A549 (cell line): ENCODE data around the gene PFN3.

ENCODE experiments used
- EP300 ChIP-seq, 2 experiments: fragments of >200 bp; sonication (Bioruptor Twin); formaldehyde crosslinking; IDR thresholded peaks; 2 replicates in 1 of 2; 3 replicates in 1 of 2; pipeline ENCODE4 v1.6.1; 2016 to 2017
- JUN ChIP-seq, 2 experiments: fragments of >200 bp; sonication (Bioruptor Twin); formaldehyde crosslinking; IDR thresholded peaks; 2 replicates in 1 of 2; 3 replicates in 1 of 2; pipeline ENCODE4 v1.6.1; 2016 to 2017
- MYC ChIP-seq: IDR thresholded peaks from 2 replicates; pipeline ENCODE4 v1.6.1; 2012; ENCODE audit warnings: mild to moderate bottlenecking, inconsistent platforms, low read length, improper control_type of control experiment, borderline replicate concordance
- POLR2A ChIP-seq: IDR thresholded peaks from 2 replicates; pipeline ENCODE4 v1.6.1; 2012; ENCODE audit warnings: mild to moderate bottlenecking, low read length
- RAD21 ChIP-seq, 2 experiments: fragments of >200 bp in 1 of 2; sonication (Bioruptor Twin) in 1 of 2; formaldehyde crosslinking in 1 of 2; IDR thresholded peaks in 1 of 2; conservative IDR thresholded peaks in 1 of 2; 2 replicates in 1 of 2; 3 replicates in 1 of 2; pipeline ENCODE4 v1.6.1; 2012 to 2018; ENCODE audit warnings: inconsistent platforms in 1 of 2
- SMC3 ChIP-seq: fragments of >200 bp; sonication (Bioruptor Twin); formaldehyde crosslinking; IDR thresholded peaks from 3 replicates; pipeline ENCODE4 v1.6.1; 2018; ENCODE audit warnings: inconsistent platforms
- TP53 ChIP-seq: fragments of 250-450 bp; sonication (Bioruptor Pico); IDR thresholded peaks from 2 replicates; pipeline ENCODE4 v1.5.0; 2021; ENCODE audit warnings: mild to moderate bottlenecking, moderate library complexity
- TF ChIP-seq, protein P1 (sequence below): fragments of >200 bp; sonication (Bioruptor Twin); formaldehyde crosslinking; IDR thresholded peaks from 3 replicates; pipeline ENCODE4 v1.5.1; 2016
- TF ChIP-seq, protein P2 (sequence below): fragments of >200 bp; sonication (Bioruptor Twin); formaldehyde crosslinking; IDR thresholded peaks from 3 replicates; pipeline ENCODE4 v1.6.1; 2016

DNA sequence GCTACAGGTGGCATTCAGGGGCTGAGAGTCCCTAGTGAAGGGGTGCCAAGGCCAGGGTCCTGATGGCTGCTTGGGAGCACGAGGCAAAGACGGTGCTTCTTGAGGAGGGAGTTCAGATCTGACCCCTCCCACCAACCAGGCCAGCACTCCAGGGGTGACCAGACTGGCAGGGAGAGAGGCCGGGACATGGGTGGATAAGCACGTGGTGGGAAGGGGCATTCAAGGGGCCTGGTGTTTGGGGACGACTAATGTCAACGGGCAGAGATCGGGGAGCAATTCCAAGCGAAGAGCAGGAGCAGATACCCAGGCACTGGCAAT lies 38.2 kb downstream of the PFN3 start:
- TF ChIP-seq, protein P1, sequence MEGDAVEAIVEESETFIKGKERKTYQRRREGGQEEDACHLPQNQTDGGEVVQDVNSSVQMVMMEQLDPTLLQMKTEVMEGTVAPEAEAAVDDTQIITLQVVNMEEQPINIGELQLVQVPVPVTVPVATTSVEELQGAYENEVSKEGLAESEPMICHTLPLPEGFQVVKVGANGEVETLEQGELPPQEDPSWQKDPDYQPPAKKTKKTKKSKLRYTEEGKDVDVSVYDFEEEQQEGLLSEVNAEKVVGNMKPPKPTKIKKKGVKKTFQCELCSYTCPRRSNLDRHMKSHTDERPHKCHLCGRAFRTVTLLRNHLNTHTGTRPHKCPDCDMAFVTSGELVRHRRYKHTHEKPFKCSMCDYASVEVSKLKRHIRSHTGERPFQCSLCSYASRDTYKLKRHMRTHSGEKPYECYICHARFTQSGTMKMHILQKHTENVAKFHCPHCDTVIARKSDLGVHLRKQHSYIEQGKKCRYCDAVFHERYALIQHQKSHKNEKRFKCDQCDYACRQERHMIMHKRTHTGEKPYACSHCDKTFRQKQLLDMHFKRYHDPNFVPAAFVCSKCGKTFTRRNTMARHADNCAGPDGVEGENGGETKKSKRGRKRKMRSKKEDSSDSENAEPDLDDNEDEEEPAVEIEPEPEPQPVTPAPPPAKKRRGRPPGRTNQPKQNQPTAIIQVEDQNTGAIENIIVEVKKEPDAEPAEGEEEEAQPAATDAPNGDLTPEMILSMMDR: no peak
- TF ChIP-seq MYC (no peak), EP300 (IDR thresholded peaks at IDR 0.05) (no peak), SMC3 (no peak), POLR2A (no peak), TP53 (CRISPR knock-in tag) (no peak), JUN (IDR thresholded peaks at IDR 0.05) (no peak), RAD21 (conservative IDR thresholded peaks at IDR 0.05 in 1 of 2, IDR thresholded peaks at IDR 0.05 in 1 of 2) (no peak)
- TF ChIP-seq, protein P2, sequence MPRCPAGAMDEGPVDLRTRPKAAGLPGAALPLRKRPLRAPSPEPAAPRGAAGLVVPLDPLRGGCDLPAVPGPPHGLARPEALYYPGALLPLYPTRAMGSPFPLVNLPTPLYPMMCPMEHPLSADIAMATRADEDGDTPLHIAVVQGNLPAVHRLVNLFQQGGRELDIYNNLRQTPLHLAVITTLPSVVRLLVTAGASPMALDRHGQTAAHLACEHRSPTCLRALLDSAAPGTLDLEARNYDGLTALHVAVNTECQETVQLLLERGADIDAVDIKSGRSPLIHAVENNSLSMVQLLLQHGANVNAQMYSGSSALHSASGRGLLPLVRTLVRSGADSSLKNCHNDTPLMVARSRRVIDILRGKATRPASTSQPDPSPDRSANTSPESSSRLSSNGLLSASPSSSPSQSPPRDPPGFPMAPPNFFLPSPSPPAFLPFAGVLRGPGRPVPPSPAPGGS: no peak
